Kidney epithelial cell (primary cell): ENCODE results near the gene FGF18. TPM values are rescaled to one million over a fixed set of nuclear protein-coding genes. Genes with fewer than 3 reads are reported as not detected.

ENCODE experiments used
- DNase-seq: peaks from one replicate; pipeline ENCODE4 v3.0.0-alpha.2; 2010; ENCODE audit warnings: low read depth
- H3K27me3 ChIP-seq: 2 replicates; pipeline ENCODE4 v1.6.0; 2011; ENCODE audit warnings: low read length; ENCODE audit not compliant: control insufficient read depth, insufficient read depth
- H3K36me3 ChIP-seq: 2 replicates; pipeline ENCODE4 v1.5.1; 2011; ENCODE audit warnings: low read length; ENCODE audit not compliant: control insufficient read depth, insufficient read depth
- H3K4me3 ChIP-seq: 2 replicates; pipeline ENCODE4 v1.5.1; 2011; ENCODE audit warnings: low read depth, mild to moderate bottlenecking, control low read depth, low read length
- total RNA-seq: library from RNA; depleted of rRNA; stranded (reverse); fragments of >200 nt; gene quantifications from 2 replicates; pipeline ENCODE4 v1.2.3, GENCODE V29; 2015
- TF ChIP-seq, protein P1 (sequence below): IDR thresholded peaks from 2 replicates; pipeline ENCODE4 v1.5.1; 2011; ENCODE audit warnings: mild to moderate bottlenecking, moderate library complexity, low read length, control low read depth, inconsistent platforms; ENCODE audit not compliant: insufficient read depth, poor library complexity, severe bottlenecking

Gene FGF18
- total RNA-seq, 1 donor from 2014 or later: not detected

DNA sequence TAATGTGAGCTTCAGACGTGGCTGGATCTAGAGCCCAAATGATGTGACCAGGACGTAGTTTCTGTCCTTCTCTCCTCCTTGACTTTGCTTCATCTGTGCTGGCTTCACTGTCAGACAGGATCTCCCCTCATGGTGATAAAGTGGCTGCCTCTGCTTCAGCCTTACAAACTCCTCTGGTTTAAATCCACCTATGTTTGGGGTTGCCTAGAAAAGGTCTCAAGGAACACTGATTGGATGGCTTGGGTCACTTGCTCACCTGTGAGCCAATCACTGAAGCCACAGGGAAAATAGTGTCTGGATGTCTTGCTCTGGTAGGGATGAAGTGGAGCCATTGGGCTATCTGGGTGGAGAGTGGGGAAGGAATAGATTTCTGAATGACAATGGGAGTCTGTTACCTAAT, 36.1 kb downstream of the FGF18 start:
- DNase-seq: no peak
- no peak overlapping the region for H3K4me3 ChIP-seq
- no peaks in the 10 kb centered on the region for H3K36me3 ChIP-seq
- H3K27me3 ChIP-seq: peaks cover 4% of the 10 kb centered on the region
- TF ChIP-seq, protein P1, sequence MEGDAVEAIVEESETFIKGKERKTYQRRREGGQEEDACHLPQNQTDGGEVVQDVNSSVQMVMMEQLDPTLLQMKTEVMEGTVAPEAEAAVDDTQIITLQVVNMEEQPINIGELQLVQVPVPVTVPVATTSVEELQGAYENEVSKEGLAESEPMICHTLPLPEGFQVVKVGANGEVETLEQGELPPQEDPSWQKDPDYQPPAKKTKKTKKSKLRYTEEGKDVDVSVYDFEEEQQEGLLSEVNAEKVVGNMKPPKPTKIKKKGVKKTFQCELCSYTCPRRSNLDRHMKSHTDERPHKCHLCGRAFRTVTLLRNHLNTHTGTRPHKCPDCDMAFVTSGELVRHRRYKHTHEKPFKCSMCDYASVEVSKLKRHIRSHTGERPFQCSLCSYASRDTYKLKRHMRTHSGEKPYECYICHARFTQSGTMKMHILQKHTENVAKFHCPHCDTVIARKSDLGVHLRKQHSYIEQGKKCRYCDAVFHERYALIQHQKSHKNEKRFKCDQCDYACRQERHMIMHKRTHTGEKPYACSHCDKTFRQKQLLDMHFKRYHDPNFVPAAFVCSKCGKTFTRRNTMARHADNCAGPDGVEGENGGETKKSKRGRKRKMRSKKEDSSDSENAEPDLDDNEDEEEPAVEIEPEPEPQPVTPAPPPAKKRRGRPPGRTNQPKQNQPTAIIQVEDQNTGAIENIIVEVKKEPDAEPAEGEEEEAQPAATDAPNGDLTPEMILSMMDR: no peak

DNA sequence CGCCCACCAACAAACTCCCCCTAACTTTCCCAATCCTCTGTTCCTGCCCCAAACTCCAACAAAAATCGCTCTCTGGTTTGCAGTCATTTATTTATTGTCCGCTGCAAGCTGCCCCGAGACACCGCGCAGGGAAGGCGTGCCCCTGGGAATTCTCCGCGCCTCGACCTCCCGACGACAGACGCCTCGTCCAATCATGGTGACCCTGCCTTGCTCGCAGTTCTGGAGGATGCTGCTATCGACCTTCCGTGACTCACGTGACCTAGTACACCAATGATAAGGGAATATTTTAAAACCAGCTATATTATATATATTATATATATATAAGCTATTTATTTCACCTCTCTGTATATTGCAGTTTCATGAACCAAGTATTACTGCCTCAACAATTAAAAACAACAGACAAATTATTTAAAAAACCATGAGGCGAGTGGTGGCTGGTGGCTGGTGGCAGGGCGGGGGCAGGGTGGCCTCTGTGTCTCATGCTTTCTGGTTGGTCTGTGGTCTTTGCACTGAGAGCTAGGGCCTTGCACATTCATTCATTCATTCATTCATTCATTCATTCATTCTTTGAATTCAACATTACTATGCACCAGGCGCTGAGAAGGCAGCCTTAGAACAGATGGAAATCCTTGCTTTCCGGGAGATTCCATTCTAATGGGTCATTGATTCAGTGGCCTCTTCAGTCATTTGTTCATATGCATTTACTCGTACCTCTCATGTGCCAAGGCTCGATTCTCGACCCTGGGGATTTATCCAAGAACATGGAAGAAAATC, 37.9 kb downstream of the FGF18 start:
- Histone ChIP-seq H3K27me3 (peaks cover 5% of the 10 kb centered on the region), H3K36me3 (no peaks in the 10 kb centered on the region), H3K4me3 (no peak overlapping the region)
- TF ChIP-seq, protein P1: no peak
- DNase-seq: no peak

DNA sequence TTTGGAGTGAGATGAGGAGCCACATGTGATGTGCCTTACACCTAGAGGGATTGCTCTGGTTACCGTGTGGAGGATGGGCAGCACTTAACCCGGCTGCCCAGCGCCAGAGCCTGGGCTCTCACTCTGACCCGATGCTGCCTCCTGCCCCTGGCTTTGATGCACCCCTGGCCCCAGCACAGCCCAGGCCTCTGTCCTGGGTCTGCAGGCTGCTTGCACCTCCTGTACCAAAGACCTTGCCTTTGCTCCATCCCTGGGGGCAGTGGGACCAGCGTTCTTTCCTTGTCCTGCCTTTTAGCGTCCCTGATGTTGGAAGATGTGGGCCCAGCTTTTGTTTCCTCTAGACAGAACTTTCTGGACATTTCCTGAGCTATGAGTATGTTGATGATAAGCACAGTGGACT, 40.4 kb downstream of the FGF18 start:
- DNase-seq: no peak
- Histone ChIP-seq H3K36me3 (no peaks in the 10 kb centered on the region), H3K4me3 (no peak overlapping the region), H3K27me3 (peaks cover 8% of the 10 kb centered on the region)
- TF ChIP-seq, protein P1: no peak

DNA sequence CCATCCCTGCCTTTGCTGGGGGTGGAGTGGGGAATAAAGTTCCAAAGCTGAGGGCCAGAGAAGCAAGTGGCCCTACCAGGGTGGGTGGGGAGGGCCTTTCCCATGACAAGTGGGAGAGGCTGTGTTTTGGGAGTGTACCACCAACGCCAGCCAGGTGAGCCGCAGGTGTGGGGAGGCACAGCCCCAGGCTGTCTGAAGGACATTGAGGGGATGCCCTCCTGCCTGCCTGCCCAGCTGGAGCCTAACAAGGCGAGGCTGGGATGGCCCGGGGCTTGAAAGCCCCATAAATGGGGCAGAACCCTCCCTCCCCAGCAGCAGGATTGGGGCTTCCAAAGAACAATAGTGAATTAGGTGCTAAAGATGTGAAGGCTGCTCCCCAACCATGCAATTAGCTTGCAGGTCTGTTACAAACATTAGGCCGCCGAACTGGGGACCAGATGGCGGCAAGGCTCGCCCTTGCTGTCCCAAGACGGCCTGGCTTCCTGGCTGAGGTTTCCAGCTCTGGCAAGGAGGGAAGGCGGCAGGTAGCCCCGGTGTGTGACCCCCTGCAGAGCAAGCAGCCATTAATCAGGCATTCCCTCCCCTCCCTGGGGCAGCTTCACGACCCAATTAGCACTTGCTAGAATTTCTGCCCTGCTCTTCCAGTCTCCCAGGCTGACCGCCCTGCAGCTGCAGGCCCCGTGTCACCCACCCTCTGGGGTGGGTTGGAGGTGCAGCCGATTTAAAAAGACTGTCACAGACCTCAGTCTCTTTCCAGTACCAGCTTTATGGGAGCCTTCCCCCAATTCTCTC, 42.9 kb downstream of the FGF18 start:
- Histone ChIP-seq H3K27me3 (peaks cover 8% of the 10 kb centered on the region), H3K4me3 (no peak overlapping the region), H3K36me3 (no peaks in the 10 kb centered on the region)
- TF ChIP-seq, protein P1: no peak
- no peak for DNase-seq

DNA sequence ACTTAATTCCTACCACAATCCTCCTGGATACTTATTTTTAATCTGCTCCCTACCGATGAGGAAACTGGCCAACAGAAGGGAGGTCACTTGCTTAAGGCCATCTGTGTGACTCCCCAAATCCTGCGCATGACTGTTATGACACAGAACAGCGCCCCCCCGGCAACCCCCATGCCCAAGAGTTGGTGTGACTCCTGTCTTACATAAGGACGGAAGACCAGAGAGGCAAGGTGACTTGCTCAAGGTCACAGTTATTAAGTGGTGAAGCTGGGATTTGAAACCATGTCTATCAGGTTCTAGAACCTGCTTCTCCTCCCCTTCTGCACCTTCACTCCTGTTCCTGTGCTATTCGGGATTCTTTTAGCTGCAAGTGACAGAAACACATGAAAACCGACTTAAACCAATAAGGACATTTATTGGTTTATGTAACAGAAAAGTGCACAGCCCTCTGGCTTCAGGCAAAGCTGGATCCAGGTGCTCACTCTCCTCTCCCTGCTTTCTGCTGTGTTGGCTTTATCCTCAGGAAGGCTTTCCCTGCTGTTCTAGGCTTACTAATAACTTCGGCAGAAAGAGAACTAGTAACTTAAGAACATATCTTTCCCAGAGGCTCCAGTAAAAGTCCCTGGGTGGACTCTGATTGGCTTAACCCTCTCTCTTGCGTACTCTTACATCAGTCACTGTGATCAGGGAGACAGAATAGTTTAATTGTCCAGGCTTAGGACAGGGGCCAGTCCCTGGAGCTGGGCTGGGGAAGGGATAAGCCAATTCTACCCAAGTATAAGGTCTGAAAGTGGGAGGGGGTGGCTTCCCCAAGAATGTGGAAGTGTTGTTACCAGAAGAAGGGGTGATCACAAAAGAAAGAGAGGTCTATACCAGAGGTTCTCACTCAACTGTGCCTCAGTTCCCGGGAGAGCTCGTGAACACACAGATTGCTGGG, 43.7 kb downstream of the FGF18 start:
- Histone ChIP-seq H3K36me3 (no peaks in the 10 kb centered on the region), H3K27me3 (peaks cover 8% of the 10 kb centered on the region), H3K4me3 (no peak overlapping the region)
- TF ChIP-seq, protein P1: no peak
- DNase-seq: no peak
